GM23338 (cell line): ENCODE results near the gene SMAGP. TPM values are rescaled to one million over a fixed set of nuclear protein-coding genes. Genes with fewer than 3 reads are reported as not detected.

ENCODE experiments used
- ATAC-seq: fragments of 200-7000 bp; cut with Tn5 transposase; 3 replicates; pipeline ENCODE4 v1.9.1; 2020
- DNase-seq: peaks from one replicate; pipeline ENCODE4 v3.0.0-alpha.2; 2015; ENCODE audit warnings: low spot score
- H2AFZ ChIP-seq: fragments of 200-600 bp; sonication (generic); 2 replicates; pipeline ENCODE4 v1.8.0; 2016; ENCODE audit warnings: antibody characterized with exemption, mild to moderate bottlenecking, moderate library complexity
- H3F3A ChIP-seq: fragments of 200-600 bp; sonication (generic); replicated peaks from 2 replicates; pipeline ENCODE4 v1.8.0; 2017; ENCODE audit warnings: antibody characterized with exemption, mixed run types, low read depth
- H3K27ac ChIP-seq: fragments of 200-600 bp; sonication (generic); 2 replicates; pipeline ENCODE4 v1.6.1; 2016; ENCODE audit warnings: low read depth
- H3K27me3 ChIP-seq: fragments of 200-600 bp; sonication (generic); 2 replicates; pipeline ENCODE4 v1.8.0; 2016; ENCODE audit warnings: mild to moderate bottlenecking, mixed run types, moderate library complexity; ENCODE audit not compliant: insufficient read depth
- H3K36me3 ChIP-seq: fragments of 200-600 bp; sonication (generic); 2 replicates; pipeline ENCODE4 v1.8.0; 2016; ENCODE audit warnings: mild to moderate bottlenecking; ENCODE audit not compliant: insufficient read depth
- H3K4me1 ChIP-seq: fragments of 200-600 bp; sonication (generic); 2 replicates; pipeline ENCODE4 v1.8.0; 2016; ENCODE audit warnings: mild to moderate bottlenecking, moderate library complexity; ENCODE audit not compliant: insufficient read depth
- H3K4me2 ChIP-seq: fragments of 200-600 bp; sonication (generic); 2 replicates; pipeline ENCODE4 v1.7.1; 2017; ENCODE audit warnings: mixed run types
- H3K4me3 ChIP-seq: fragments of 200-600 bp; sonication (generic); 2 replicates; pipeline ENCODE4 v1.6.1; 2016; ENCODE audit warnings: mixed run types
- H3K79me2 ChIP-seq: fragments of 200-600 bp; sonication (generic); replicated peaks from 2 replicates; pipeline ENCODE4 v1.8.0; 2017; ENCODE audit warnings: mild to moderate bottlenecking; ENCODE audit not compliant: insufficient read depth
- H3K9me2 ChIP-seq: fragments of 200-600 bp; sonication (generic); 2 replicates; pipeline ENCODE4 v1.8.0; 2017; ENCODE audit not compliant: insufficient read depth
- H4K20me1 ChIP-seq: fragments of 200-600 bp; sonication (generic); replicated peaks from 2 replicates; pipeline ENCODE4 v1.8.0; 2017; ENCODE audit warnings: mild to moderate bottlenecking; ENCODE audit not compliant: insufficient read depth
- H3K27ac Mint-ChIP-seq: 2 replicates; pipeline ENCODE4 v1.8.0; 2020; ENCODE audit warnings: inconsistent platforms, mild to moderate bottlenecking, moderate library complexity, mixed read lengths
- H3K27me3 Mint-ChIP-seq: 3 replicates; pipeline ENCODE4 v1.8.0; 2022; ENCODE audit warnings: low read depth, mild to moderate bottlenecking, moderate library complexity, mixed read lengths, inconsistent platforms; ENCODE audit not compliant: insufficient read depth, poor library complexity
- H3K36me3 Mint-ChIP-seq: 3 replicates; pipeline ENCODE4 v1.8.0; 2021; ENCODE audit warnings: low read depth, mild to moderate bottlenecking, inconsistent platforms, moderate library complexity, mixed read lengths
- H3K4me1 Mint-ChIP-seq: 3 replicates; pipeline ENCODE4 v1.8.0; 2020; ENCODE audit warnings: mild to moderate bottlenecking, inconsistent platforms, mixed read lengths
- H3K4me3 Mint-ChIP-seq: 3 replicates; pipeline ENCODE4 v1.8.0; 2021; ENCODE audit warnings: moderate library complexity, mild to moderate bottlenecking, inconsistent platforms, mixed read lengths
- H3K9me3 Mint-ChIP-seq: 3 replicates; pipeline ENCODE4 v1.8.0; 2020; ENCODE audit warnings: moderate library complexity, mild to moderate bottlenecking, inconsistent platforms, mixed read lengths
- CREB1 ChIP-seq: fragments of 250-450 bp; sonication (Bioruptor Pico); IDR thresholded peaks from 2 replicates; pipeline ENCODE4 v1.5.0; 2020; ENCODE audit warnings: low read depth, mild to moderate bottlenecking, moderate library complexity
- EZH2 ChIP-seq: fragments of 200-600 bp; sonication (generic); IDR thresholded peaks from one replicate; pipeline ENCODE4 v1.8.0; 2017; ENCODE audit warnings: antibody characterized with exemption, mild to moderate bottlenecking, low read depth; ENCODE audit not compliant: unreplicated experiment
- JUNB ChIP-seq: IDR thresholded peaks from one replicate; pipeline ENCODE4 v1.6.1; 2016; ENCODE audit warnings: antibody characterized with exemption; ENCODE audit not compliant: unreplicated experiment
- NANOG ChIP-seq: IDR thresholded peaks from 2 replicates; pipeline ENCODE4 v1.6.1; 2016; ENCODE audit warnings: antibody characterized with exemption, borderline replicate concordance
- POLR2AphosphoS5 ChIP-seq: IDR thresholded peaks from 2 replicates; pipeline ENCODE4 v1.6.1; 2016; ENCODE audit warnings: antibody characterized with exemption, low read depth
- STAT1 ChIP-seq: IDR thresholded peaks from one replicate; pipeline ENCODE4 v1.6.1; 2016; ENCODE audit warnings: antibody characterized with exemption; ENCODE audit not compliant: unreplicated experiment
- ZNF114 ChIP-seq: fragments of 250-450 bp; sonication (Bioruptor Pico); IDR thresholded peaks from 2 replicates; pipeline ENCODE4 v1.5.0; 2020; ENCODE audit warnings: mild to moderate bottlenecking, moderate library complexity
- ZNF331 ChIP-seq: fragments of 250-450 bp; sonication (Bioruptor Pico); IDR thresholded peaks from 2 replicates; pipeline ENCODE4 v1.5.0; 2020; ENCODE audit warnings: low read depth, mild to moderate bottlenecking, moderate library complexity
- polyA plus RNA-seq: library from polyadenylated mRNA; unstranded; fragments of >200 nt; fragmentation: Nextera tagmentation; extraction: Ambion mirVana; gene quantifications from 2 replicates; pipeline ENCODE4 v1.2.1, GENCODE V29; 2016
- total RNA-seq: library from RNA; depleted of rRNA; stranded (reverse); fragments of >200 nt; shearing (Covaris generic); gene quantifications from 2 replicates; pipeline ENCODE4 v1.2.3, GENCODE V29; 2014
- TF ChIP-seq, protein P1 (sequence below): IDR thresholded peaks from one replicate; pipeline ENCODE4 v1.6.1; 2018; ENCODE audit warnings: antibody characterized with exemption; ENCODE audit not compliant: unreplicated experiment
- TF ChIP-seq, protein P2 (sequence below): fragments of 250-450 bp; sonication (Bioruptor Pico); IDR thresholded peaks from 2 replicates; pipeline ENCODE4 v1.5.0; 2020; ENCODE audit warnings: mild to moderate bottlenecking, moderate library complexity

Gene SMAGP
- total and polyA plus RNA-seq, 2 experiments from 2014 or later, result 4.7 to 8.2 TPM

DNA sequence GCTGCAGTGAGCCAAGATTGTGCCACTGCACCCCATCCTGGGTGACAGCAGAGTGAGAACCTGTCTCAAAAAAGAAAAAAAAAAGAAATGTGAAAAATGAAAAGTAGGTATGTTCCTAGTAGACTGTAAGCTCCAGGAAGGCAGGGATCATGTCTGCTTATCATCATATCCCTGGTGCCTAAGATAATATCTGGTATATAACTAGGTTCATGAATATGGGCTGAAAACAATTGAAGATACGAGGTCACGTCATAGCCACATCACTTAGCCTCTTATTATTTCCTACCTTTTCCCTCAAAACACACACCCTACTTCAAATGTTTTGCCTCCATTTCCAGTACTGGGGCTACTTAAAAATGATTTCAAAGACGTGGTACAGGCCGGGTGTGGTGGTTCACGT lies 55.3 kb downstream of the SMAGP start:
- TF ChIP-seq CREB1 (CRISPR knock-in tag), result no peak
- no peak for TF ChIP-seq EZH2
- TF ChIP-seq, protein P1, sequence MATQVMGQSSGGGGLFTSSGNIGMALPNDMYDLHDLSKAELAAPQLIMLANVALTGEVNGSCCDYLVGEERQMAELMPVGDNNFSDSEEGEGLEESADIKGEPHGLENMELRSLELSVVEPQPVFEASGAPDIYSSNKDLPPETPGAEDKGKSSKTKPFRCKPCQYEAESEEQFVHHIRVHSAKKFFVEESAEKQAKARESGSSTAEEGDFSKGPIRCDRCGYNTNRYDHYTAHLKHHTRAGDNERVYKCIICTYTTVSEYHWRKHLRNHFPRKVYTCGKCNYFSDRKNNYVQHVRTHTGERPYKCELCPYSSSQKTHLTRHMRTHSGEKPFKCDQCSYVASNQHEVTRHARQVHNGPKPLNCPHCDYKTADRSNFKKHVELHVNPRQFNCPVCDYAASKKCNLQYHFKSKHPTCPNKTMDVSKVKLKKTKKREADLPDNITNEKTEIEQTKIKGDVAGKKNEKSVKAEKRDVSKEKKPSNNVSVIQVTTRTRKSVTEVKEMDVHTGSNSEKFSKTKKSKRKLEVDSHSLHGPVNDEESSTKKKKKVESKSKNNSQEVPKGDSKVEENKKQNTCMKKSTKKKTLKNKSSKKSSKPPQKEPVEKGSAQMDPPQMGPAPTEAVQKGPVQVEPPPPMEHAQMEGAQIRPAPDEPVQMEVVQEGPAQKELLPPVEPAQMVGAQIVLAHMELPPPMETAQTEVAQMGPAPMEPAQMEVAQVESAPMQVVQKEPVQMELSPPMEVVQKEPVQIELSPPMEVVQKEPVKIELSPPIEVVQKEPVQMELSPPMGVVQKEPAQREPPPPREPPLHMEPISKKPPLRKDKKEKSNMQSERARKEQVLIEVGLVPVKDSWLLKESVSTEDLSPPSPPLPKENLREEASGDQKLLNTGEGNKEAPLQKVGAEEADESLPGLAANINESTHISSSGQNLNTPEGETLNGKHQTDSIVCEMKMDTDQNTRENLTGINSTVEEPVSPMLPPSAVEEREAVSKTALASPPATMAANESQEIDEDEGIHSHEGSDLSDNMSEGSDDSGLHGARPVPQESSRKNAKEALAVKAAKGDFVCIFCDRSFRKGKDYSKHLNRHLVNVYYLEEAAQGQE, result no peak
- no peak for TF ChIP-seq ZNF114 (CRISPR knock-in tag)
- TF ChIP-seq STAT1, result no peak
- no peak for TF ChIP-seq ZNF331 (CRISPR knock-in tag)
- peaks cover 17% of the 10 kb centered on the region for H3K4me1 Mint-ChIP-seq
- Histone ChIP-seq H3K27ac (no peak overlapping the region), H3K4me1 (peaks cover 22% of the 10 kb centered on the region), H3K4me2 (no peak overlapping the region), H3K27me3 (no peaks in the 10 kb centered on the region), H3K36me3 (no peaks in the 10 kb centered on the region), H2AFZ (no peak overlapping the region), H3K4me3 (no peak overlapping the region), H4K20me1 (no peaks in the 10 kb centered on the region), H3F3A (peaks cover 18% of the 10 kb centered on the region; the same call in 1 of the 2 replicates), H3K79me2 (peaks cover 10% of the 10 kb centered on the region; the same call in 1 of the 2 replicates), H3K9me2 (no peaks in the 10 kb centered on the region)
- peaks cover 2% of the 10 kb centered on the region for H3K27me3 Mint-ChIP-seq
- H3K36me3 Mint-ChIP-seq, result no peaks in the 10 kb centered on the region
- ATAC-seq (no peak), DNase-seq (no peak)
- no peaks in the 10 kb centered on the region for H3K9me3 Mint-ChIP-seq
- H3K27ac Mint-ChIP-seq, result no peak overlapping the region
- H3K4me3 Mint-ChIP-seq, result no peak overlapping the region

DNA sequence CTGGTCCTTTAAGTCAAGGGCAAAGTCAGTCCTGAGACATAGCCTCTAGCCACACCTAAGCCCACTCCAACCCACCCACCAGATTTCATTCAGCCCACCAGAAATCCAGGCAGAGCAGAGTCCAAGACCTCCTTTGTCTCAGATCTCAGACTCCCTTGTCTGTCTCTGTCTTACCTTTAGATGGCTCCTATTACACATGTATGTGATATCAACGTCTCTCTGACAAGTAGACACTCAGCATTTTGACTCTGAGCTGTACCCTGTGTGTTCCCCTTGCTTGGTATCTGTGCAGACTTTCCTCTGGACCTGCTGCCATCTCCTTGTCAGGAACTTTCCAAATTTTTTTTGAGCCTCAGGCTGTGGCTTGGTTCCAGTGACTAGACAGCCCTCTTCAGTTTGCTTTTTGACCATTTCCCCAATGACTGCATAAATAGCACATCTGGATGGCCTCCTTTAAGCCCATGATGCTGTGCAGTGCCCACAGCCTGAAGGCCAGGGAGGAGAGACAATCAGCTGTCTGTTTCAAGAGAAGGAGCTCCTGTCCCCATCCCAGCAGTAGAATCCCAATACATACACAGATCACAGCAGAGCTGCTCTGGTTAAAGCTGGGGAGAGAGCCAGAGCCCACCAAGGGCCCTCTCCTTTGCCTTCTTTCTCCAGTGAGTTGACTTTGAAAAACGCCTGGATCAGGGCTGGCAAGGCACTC lies 59.4 kb downstream of the SMAGP start:
- Histone ChIP-seq H3K79me2 (0 out of 2 replicates have a peak, but pooled peaks cover 5% of the 10 kb centered on the region), H3K4me2 (no peak overlapping the region), H3K36me3 (no peaks in the 10 kb centered on the region), H3K27ac (no peak overlapping the region), H3K4me3 (no peak overlapping the region), H4K20me1 (no peaks in the 10 kb centered on the region), H2AFZ (no peak overlapping the region), H3K9me2 (no peaks in the 10 kb centered on the region), H3F3A (no peaks in the 10 kb centered on the region), H3K27me3 (no peaks in the 10 kb centered on the region), H3K4me1 (no peaks in the 10 kb centered on the region)
- ATAC-seq (no peak), DNase-seq (no peak)
- no peaks in the 10 kb centered on the region for H3K9me3 Mint-ChIP-seq
- H3K4me1 Mint-ChIP-seq, result no peaks in the 10 kb centered on the region
- H3K27ac Mint-ChIP-seq, result no peak overlapping the region
- no peak overlapping the region for H3K4me3 Mint-ChIP-seq
- no peaks in the 10 kb centered on the region for H3K36me3 Mint-ChIP-seq
- no peaks in the 10 kb centered on the region for H3K27me3 Mint-ChIP-seq
- TF ChIP-seq ZNF331 (CRISPR knock-in tag) (no peak), POLR2AphosphoS5 (no peak), JUNB (no peak), NANOG (no peak)
- TF ChIP-seq, protein P2, sequence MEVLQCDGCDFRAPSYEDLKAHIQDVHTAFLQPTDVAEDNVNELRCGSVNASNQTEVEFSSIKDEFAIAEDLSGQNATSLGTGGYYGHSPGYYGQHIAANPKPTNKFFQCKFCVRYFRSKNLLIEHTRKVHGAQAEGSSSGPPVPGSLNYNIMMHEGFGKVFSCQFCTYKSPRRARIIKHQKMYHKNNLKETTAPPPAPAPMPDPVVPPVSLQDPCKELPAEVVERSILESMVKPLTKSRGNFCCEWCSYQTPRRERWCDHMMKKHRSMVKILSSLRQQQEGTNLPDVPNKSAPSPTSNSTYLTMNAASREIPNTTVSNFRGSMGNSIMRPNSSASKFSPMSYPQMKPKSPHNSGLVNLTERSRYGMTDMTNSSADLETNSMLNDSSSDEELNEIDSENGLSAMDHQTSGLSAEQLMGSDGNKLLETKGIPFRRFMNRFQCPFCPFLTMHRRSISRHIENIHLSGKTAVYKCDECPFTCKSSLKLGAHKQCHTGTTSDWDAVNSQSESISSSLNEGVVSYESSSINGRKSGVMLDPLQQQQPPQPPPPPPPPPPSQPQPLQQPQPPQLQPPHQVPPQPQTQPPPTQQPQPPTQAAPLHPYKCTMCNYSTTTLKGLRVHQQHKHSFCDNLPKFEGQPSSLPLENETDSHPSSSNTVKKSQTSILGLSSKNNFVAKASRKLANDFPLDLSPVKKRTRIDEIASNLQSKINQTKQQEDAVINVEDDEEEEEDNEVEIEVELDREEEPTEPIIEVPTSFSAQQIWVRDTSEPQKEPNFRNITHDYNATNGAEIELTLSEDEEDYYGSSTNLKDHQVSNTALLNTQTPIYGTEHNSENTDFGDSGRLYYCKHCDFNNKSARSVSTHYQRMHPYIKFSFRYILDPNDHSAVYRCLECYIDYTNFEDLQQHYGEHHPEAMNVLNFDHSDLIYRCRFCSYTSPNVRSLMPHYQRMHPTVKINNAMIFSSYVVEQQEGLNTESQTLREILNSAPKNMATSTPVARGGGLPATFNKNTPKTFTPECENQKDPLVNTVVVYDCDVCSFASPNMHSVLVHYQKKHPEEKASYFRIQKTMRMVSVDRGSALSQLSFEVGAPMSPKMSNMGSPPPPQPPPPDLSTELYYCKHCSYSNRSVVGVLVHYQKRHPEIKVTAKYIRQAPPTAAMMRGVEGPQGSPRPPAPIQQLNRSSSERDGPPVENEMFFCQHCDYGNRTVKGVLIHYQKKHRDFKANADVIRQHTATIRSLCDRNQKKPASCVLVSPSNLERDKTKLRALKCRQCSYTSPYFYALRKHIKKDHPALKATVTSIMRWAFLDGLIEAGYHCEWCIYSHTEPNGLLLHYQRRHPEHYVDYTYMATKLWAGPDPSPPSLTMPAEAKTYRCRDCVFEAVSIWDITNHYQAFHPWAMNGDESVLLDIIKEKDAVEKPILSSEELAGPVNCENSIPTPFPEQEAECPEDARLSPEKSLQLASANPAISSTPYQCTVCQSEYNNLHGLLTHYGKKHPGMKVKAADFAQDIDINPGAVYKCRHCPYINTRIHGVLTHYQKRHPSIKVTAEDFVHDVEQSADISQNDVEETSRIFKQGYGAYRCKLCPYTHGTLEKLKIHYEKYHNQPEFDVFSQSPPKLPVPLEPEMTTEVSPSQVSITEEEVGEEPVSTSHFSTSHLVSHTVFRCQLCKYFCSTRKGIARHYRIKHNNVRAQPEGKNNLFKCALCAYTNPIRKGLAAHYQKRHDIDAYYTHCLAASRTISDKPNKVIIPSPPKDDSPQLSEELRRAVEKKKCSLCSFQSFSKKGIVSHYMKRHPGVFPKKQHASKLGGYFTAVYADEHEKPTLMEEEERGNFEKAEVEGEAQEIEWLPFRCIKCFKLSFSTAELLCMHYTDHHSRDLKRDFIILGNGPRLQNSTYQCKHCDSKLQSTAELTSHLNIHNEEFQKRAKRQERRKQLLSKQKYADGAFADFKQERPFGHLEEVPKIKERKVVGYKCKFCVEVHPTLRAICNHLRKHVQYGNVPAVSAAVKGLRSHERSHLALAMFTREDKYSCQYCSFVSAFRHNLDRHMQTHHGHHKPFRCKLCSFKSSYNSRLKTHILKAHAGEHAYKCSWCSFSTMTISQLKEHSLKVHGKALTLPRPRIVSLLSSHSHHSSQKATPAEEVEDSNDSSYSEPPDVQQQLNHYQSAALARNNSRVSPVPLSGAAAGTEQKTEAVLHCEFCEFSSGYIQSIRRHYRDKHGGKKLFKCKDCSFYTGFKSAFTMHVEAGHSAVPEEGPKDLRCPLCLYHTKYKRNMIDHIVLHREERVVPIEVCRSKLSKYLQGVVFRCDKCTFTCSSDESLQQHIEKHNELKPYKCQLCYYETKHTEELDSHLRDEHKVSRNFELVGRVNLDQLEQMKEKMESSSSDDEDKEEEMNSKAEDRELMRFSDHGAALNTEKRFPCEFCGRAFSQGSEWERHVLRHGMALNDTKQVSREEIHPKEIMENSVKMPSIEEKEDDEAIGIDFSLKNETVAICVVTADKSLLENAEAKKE (CRISPR knock-in tag), result no peak
